Hepatocyte (in vitro differentiated cells): Measurements from ENCODE around the gene SERPINF2. TPM values are rescaled to one million over a fixed set of nuclear protein-coding genes. Genes with fewer than 3 reads are reported as not detected.
"Not testable (repeated sequence)": the region's sequence is repeated elsewhere in the genome, so short reads cannot be mapped to it uniquely, and the experiment has no call there.

Source experiments
- DNase-seq: peaks from one replicate; pipeline ENCODE4 v3.0.0-alpha.2; 2016; ENCODE audit warnings: low spot score
- H2AFZ ChIP-seq: fragments of 200-600 bp; sonication (generic); 2 replicates; pipeline ENCODE4 v1.6.0; 2016; ENCODE audit warnings: antibody characterized with exemption, mild to moderate bottlenecking
- H3K27ac ChIP-seq: fragments of 200-600 bp; sonication (generic); 2 replicates; pipeline ENCODE4 v1.5.1; 2016; ENCODE audit warnings: mild to moderate bottlenecking
- H3K27me3 ChIP-seq: fragments of 200-600 bp; sonication (generic); 2 replicates; pipeline ENCODE4 v1.6.1; 2016
- H3K36me3 ChIP-seq: fragments of 200-600 bp; sonication (generic); replicated peaks from 2 replicates; pipeline ENCODE4 v1.5.1; 2016; ENCODE audit warnings: low read depth; ENCODE audit not compliant: insufficient read depth
- H3K4me1 ChIP-seq: fragments of 200-600 bp; sonication (generic); 2 replicates; pipeline ENCODE4 v1.5.1; 2016; ENCODE audit warnings: mild to moderate bottlenecking, moderate library complexity; ENCODE audit not compliant: insufficient read depth
- H3K4me2 ChIP-seq: fragments of 200-600 bp; sonication (generic); 2 replicates; pipeline ENCODE4 v1.6.0; 2016
- H3K4me3 ChIP-seq: fragments of 200-600 bp; sonication (generic); 2 replicates; pipeline ENCODE4 v1.5.1; 2016; ENCODE audit warnings: mild to moderate bottlenecking
- H3K79me2 ChIP-seq: fragments of 200-600 bp; sonication (generic); 2 replicates; pipeline ENCODE4 v1.6.0; 2017; ENCODE audit warnings: mild to moderate bottlenecking
- H3K9me2 ChIP-seq: fragments of 200-600 bp; sonication (generic); replicated peaks from 2 replicates; pipeline ENCODE4 v1.6.0; 2017; ENCODE audit warnings: mild to moderate bottlenecking; ENCODE audit not compliant: insufficient read depth
- H3K9me3 ChIP-seq: fragments of 200-600 bp; sonication (generic); 2 replicates; pipeline ENCODE4 v1.5.1; 2016; ENCODE audit warnings: low read depth, mild to moderate bottlenecking
- H4K20me1 ChIP-seq: fragments of 200-600 bp; sonication (generic); 2 replicates; pipeline ENCODE4 v1.6.0; 2016; ENCODE audit warnings: mild to moderate bottlenecking; ENCODE audit not compliant: insufficient read depth, poor library complexity, severe bottlenecking
- CTCF ChIP-seq: fragments of 200-600 bp; sonication (generic); IDR thresholded peaks from 2 replicates; pipeline ENCODE4 v1.5.1; 2016; ENCODE audit warnings: antibody characterized with exemption, mild to moderate bottlenecking; ENCODE audit not compliant: poor library complexity
- EZH2 ChIP-seq: fragments of 200-600 bp; sonication (generic); IDR thresholded peaks from 2 replicates; pipeline ENCODE4 v1.6.1; 2016; ENCODE audit warnings: antibody characterized with exemption, mild to moderate bottlenecking, borderline replicate concordance
- EZH2phosphoT487 ChIP-seq: fragments of 200-600 bp; sonication (generic); IDR thresholded peaks from one replicate; pipeline ENCODE4 v1.6.1; 2018; ENCODE audit warnings: antibody characterized with exemption, mild to moderate bottlenecking, low read depth, moderate library complexity; ENCODE audit not compliant: unreplicated experiment, severe bottlenecking
- WGBS: methylation state at CpG from one replicate; pipeline ENCODE4 v1.1.6; 2016; ENCODE audit warnings: low lambda C conversion rate; ENCODE audit errors: missing lambda C conversion rate; 5-methylcytosine and 5-hydroxymethylcytosine counted together
- polyA plus RNA-seq: library from polyadenylated mRNA; unstranded; fragments of >200 nt; fragmentation: Nextera tagmentation; extraction: Ambion mirVana; gene quantifications from 2 replicates; pipeline ENCODE4 v1.2.1, GENCODE V29; 2016
- total RNA-seq: library from RNA; depleted of rRNA; stranded (reverse); fragments of >200 nt; gene quantifications from 2 replicates; pipeline ENCODE4 v1.2.3, GENCODE V29; 2014

SERPINF2 gene
- total and polyA plus RNA-seq, 2 experiments from 2014 or later = 127 to 164 TPM

- peak overlapping the region; percentile 64 for H3K4me2 ChIP-seq
- H4K20me1 ChIP-seq = no peaks in the 10 kb centered on the region
- H3K4me1 ChIP-seq = peaks cover 19% of the 10 kb centered on the region
- peak overlapping the region; percentile 74 for H3K27ac ChIP-seq
- no peaks in the 10 kb centered on the region for H3K36me3 ChIP-seq
- WGBS = 61% methylated on average over 12 of the region's 17 CpGs
- H3K9me3 ChIP-seq = no peaks in the 10 kb centered on the region
- H3K9me2 ChIP-seq = no peaks in the 10 kb centered on the region
- no peaks in the 10 kb centered on the region for H3K27me3 ChIP-seq
- H2AFZ ChIP-seq = no peak overlapping the region
- H3K4me3 ChIP-seq = no peak overlapping the region
- no peak for DNase-seq
- H3K79me2 ChIP-seq = no peaks in the 10 kb centered on the region
- no peak for TF ChIP-seq EZH2
- no peak for TF ChIP-seq EZH2phosphoT487
- TF ChIP-seq CTCF = no peak
Observed at GRCh38 chr17:1735834-1736347, 6.8 kb upstream of the SERPINF2 start.

GRCh38 chr17:1736348-1737281 is 6.1 kb upstream of the SERPINF2 start:
- Histone ChIP-seq H3K4me3 (no peak overlapping the region), H3K79me2 (no peaks in the 10 kb centered on the region), H3K36me3 (no peaks in the 10 kb centered on the region), H3K27me3 (no peaks in the 10 kb centered on the region), H2AFZ (no peak overlapping the region), H4K20me1 (no peaks in the 10 kb centered on the region), H3K9me3 (no peaks in the 10 kb centered on the region), H3K9me2 (no peaks in the 10 kb centered on the region), H3K4me2 (peak overlapping the region; percentile 64), H3K27ac (peak overlapping the region; percentile 74), H3K4me1 (peaks cover 19% of the 10 kb centered on the region)
- 51% methylated on average over 25 of the region's 25 CpGs for WGBS
- DNase-seq = peak; percentile 88
- TF ChIP-seq EZH2phosphoT487 (no peak), CTCF (no peak), EZH2 (no peak)

- no peak overlapping the region for H3K4me3 ChIP-seq
- peaks cover 26% of the 10 kb centered on the region for H3K4me1 ChIP-seq
- WGBS = 94% methylated on average over 21 of the region's 21 CpGs
- TF ChIP-seq CTCF (no peak), EZH2 (no peak), EZH2phosphoT487 (no peak)
- H3K9me2 ChIP-seq = no peaks in the 10 kb centered on the region
- H3K27me3 ChIP-seq = no peaks in the 10 kb centered on the region
- no peak overlapping the region for H3K4me2 ChIP-seq
- H3K27ac ChIP-seq = peak overlapping the region; percentile 74
- no peak for DNase-seq
- no peaks in the 10 kb centered on the region for H3K36me3 ChIP-seq
- no peaks in the 10 kb centered on the region for H4K20me1 ChIP-seq
- H3K9me3 ChIP-seq = no peaks in the 10 kb centered on the region
- H3K79me2 ChIP-seq = no peaks in the 10 kb centered on the region
- no peak overlapping the region for H2AFZ ChIP-seq
Observed at GRCh38 chr17:1737531-1738291, 5.0 kb upstream of the SERPINF2 start.

- H3K9me3 ChIP-seq, DNase-seq, H3K36me3 ChIP-seq, H4K20me1 ChIP-seq, H3K79me2 ChIP-seq, H3K4me3 ChIP-seq, H2AFZ ChIP-seq, H3K9me2 ChIP-seq, H3K27me3 ChIP-seq: not testable (repeated sequence)
- Histone ChIP-seq H3K4me2 (peak overlapping the region; percentile 61), H3K4me1 (peaks cover 25% of the 10 kb centered on the region), H3K27ac (peak overlapping the region; percentile 57)
- 78% methylated on average over 3 of the region's 7 CpGs for WGBS
Observed at GRCh38 chr17:1741899-1742298, 772 bp upstream of the SERPINF2 start.
